NCI-H1092 treated with DMSO at 0.1 percent for 48 hours (cell line): ENCODE measurements around the gene GALM.
"Not testable (repeated sequence)": the region's sequence is repeated elsewhere in the genome, so short reads cannot be mapped to it uniquely, and the experiment has no call there.

Experiments
- DNase-seq: peaks from one replicate; lab custom pipeline; 2025; lab: John Stamatoyannopoulos, UW

The GALM gene

GRCh38 chr2:38650012-38650411 lies 15.9 kb upstream of the GALM start:
- no peak for DNase-seq

- no peak for DNase-seq
These were observed 15.2 kb upstream of the GALM start for GRCh38 chr2:38650717-38651116.

GRCh38 chr2:38652431-38653273 lies 13.3 kb upstream of the GALM start:
- no peak for DNase-seq

- no peak for DNase-seq
These were observed 12.6 kb upstream of the GALM start for GRCh38 chr2:38653380-38653714.

GRCh38 chr2:38653715-38654527 lies 12.0 kb upstream of the GALM start:
- DNase-seq = no peak

GRCh38 chr2:38654528-38655381 lies 11.2 kb upstream of the GALM start:
- no peak for DNase-seq

GRCh38 chr2:38655441-38655840 lies 10.5 kb upstream of the GALM start:
- no peak for DNase-seq

GRCh38 chr2:38656866-38657480 lies 8.9 kb upstream of the GALM start:
- no peak for DNase-seq

- no peak for DNase-seq
These were observed 7.3 kb upstream of the GALM start for GRCh38 chr2:38658613-38659012.

GRCh38 chr2:38659115-38659514 lies 6.8 kb upstream of the GALM start:
- no peak for DNase-seq

- DNase-seq = no peak
These were observed 5.6 kb upstream of the GALM start for GRCh38 chr2:38660282-38660681.

- no peak for DNase-seq
These were observed 4.6 kb upstream of the GALM start for GRCh38 chr2:38661306-38661705.

GRCh38 chr2:38666556-38666910 lies 619 bp downstream of the GALM start:
- DNase-seq = no peak

- no peak for DNase-seq
These were observed 2.2 kb downstream of the GALM start for GRCh38 chr2:38668092-38668491.

GRCh38 chr2:38668779-38669479 lies 3.0 kb downstream of the GALM start:
- DNase-seq = no peak

GRCh38 chr2:38671303-38671702 lies 5.4 kb downstream of the GALM start:
- no peak for DNase-seq

GRCh38 chr2:38671946-38672345 lies 6.0 kb downstream of the GALM start:
- no peak for DNase-seq

- no peak for DNase-seq
These were observed 6.8 kb downstream of the GALM start for GRCh38 chr2:38672445-38673391.

GRCh38 chr2:38676681-38677080 lies 10.8 kb downstream of the GALM start:
- DNase-seq = no peak

GRCh38 chr2:38680868-38681267 lies 15.0 kb downstream of the GALM start:
- not testable (repeated sequence) for DNase-seq
